Heart right ventricle (tissue), 16 donors: Measurements from ENCODE around the gene EIF1. TPM values are rescaled to one million over a fixed set of nuclear protein-coding genes. Genes with fewer than 3 reads are reported as not detected.

Experiments
- ATAC-seq, 8 donors: fragments of 200-7000 bp; cut with Tn5 transposase; one replicate each; pipeline ENCODE4 v1.9.1; 2020; ENCODE audit warnings: mild to moderate bottlenecking in 8 of 8, moderate library complexity in 8 of 8, moderate number of reproducible peaks in 1 of 8
- DNase-seq, 2 donors: peaks; one replicate each; pipeline ENCODE4 v3.0.0-alpha.2; 2020
- H3K27ac ChIP-seq, 10 donors: fragments of 200-600 bp; sonication (generic) in 2 of 10; one replicate each; pipeline versions ENCODE4 v1.5.0 to v1.8.0; 2020 to 2022; ENCODE audit warnings: mild to moderate bottlenecking in 3 of 10
- H3K27me3 ChIP-seq, 7 donors: fragments of 200-600 bp; one replicate each; pipeline ENCODE4 v1.8.0; 2021 to 2022; ENCODE audit warnings: mild to moderate bottlenecking in 2 of 7
- H3K36me3 ChIP-seq, 9 donors: fragments of 200-600 bp; sonication (generic) in 1 of 9; one replicate each; pipeline versions ENCODE4 v1.5.0 to v1.8.0; 2020 to 2022; ENCODE audit warnings: mild to moderate bottlenecking in 2 of 9
- H3K4me1 ChIP-seq, 9 donors: fragments of 200-600 bp; sonication (generic) in 1 of 9; one replicate each; pipeline versions ENCODE4 v1.5.0 to v1.8.0; 2020 to 2022; ENCODE audit warnings: mild to moderate bottlenecking in 4 of 9
- H3K4me3 ChIP-seq, 10 donors: fragments of 200-600 bp; sonication (generic) in 2 of 10; one replicate each; pipeline versions ENCODE4 v1.5.0 to v1.8.0; 2020 to 2022; ENCODE audit warnings: mild to moderate bottlenecking in 7 of 10, moderate library complexity in 2 of 10
- H3K9me3 ChIP-seq, 11 donors: fragments of 200-600 bp in 10 of 11; sonication (generic) in 2 of 11; one replicate each; pipeline versions ENCODE4 v1.5.0 to v1.8.0; 2013 to 2022; ENCODE audit warnings: mild to moderate bottlenecking in 2 of 11, control low read depth in 1 of 11, moderate library complexity in 1 of 11
- CTCF ChIP-seq, 9 donors: fragments of 200-600 bp; sonication (generic) in 2 of 9; IDR thresholded peaks; one replicate each; pipeline versions ENCODE4 v1.5.0 to v1.8.0; 2021 to 2022; ENCODE audit warnings: antibody characterized with exemption in 9 of 9, mild to moderate bottlenecking in 5 of 9, moderate library complexity in 1 of 9
- WGBS, 2 donors: extraction: QIAGEN DNeasy Blood & Tissue Kit; methylation state at CpG; one replicate each; pipeline ENCODE4 v1.1.7; 2013; ENCODE audit warnings: inconsistent platforms in 1 of 2; 5-methylcytosine and 5-hydroxymethylcytosine counted together
- intact Hi-C, 10 donors: fragments of 100-400 bp; cut with DNase I; formaldehyde crosslinking; loops; one replicate each; pipeline versions ENCODE4 v1.11.1 to v1.14.2; 2022
- polyA plus RNA-seq, 2 donors: library from polyadenylated mRNA; stranded (reverse); fragments of 200-250 nt; gene quantifications; one replicate each; pipeline ENCODE4 v1.2.3, GENCODE V29; 2013
- total RNA-seq, 10 donors: library from RNA; stranded (reverse); fragmentation: NEBNext Ultra II Directional in 3 of 10; extraction: Animal tissue kit (Norgen Biotek cat#: 25700) in 3 of 10; gene quantifications; one replicate each; pipeline versions ENCODE4 v1.2.1 to v1.2.4, GENCODE V29; 2021 to 2023
- donor health status: Arrhythmogenic right ventricular cardiomyopathy.
- donor health status: ischemic (EF 13 %, LVEDD 7.1; RV severe dilation, severe dysfunction).
- donor health status: healthy with polysubstance abuse.
- donor health status: DM: no; HTN: yes; CAD: no.
- donor health status: DM: no; HTN: no; CAD: no.
- donor health status: ischemic (EF 25% LVEDD 6.9; RV normal size, moderate dysfunction).
- donor health status: ischemic (EF 25% LVEDD 5.7; RV mildly dilated, moderate dysfunction).
- donor health status: healthy.
- donor health status: DM: yes; HTN: yes; CAD: no.
- donor health status: Ischemic cardiomyopathy.
- donor health status: ischemic (EF 35%, LVEDD 5.7; RV mildly dilated, moderate dysfunction).
- donor health status: nonischemic (EF 11% LVEDD 7.7; RV severe dilation, severe dysfunction).
- donor health status: DM: yes; HTN: yes; CAD: no.
- donor health status: PGD.
- donor health status: ischemic (EF 29% LVEDD 5.4; RV normal size, mild dysfunction).
- donor health status: nonischemic (EF 23%, LVEDD 6.1; RV moderate dilation, normal function).

Gene EIF1
- total and polyA plus RNA-seq, 12 donors, result 551 to 1,330 (median 1,272) TPM

- no peak for TF ChIP-seq CTCF (IDR thresholded peaks at IDR 0.05)
- Histone ChIP-seq H3K9me3 (no peaks in the 10 kb centered on the region), H3K27me3 (no peaks in the 10 kb centered on the region), H3K4me3 (no peak overlapping the region), H3K27ac (no peak overlapping the region), H3K36me3 (no peaks in the 10 kb centered on the region), H3K4me1 (no peaks in the 10 kb centered on the region)
- DNase-seq (no peak), ATAC-seq (no peak)
- WGBS, 2 donors, result 65 to 68% methylated on average over 16 to 17 of the region's 17 CpGs
- intact Hi-C loops, result no loop called here
Measured at GRCh38 chr17:41724476-41725050, 35.9 kb downstream of the EIF1 start.

DNA sequence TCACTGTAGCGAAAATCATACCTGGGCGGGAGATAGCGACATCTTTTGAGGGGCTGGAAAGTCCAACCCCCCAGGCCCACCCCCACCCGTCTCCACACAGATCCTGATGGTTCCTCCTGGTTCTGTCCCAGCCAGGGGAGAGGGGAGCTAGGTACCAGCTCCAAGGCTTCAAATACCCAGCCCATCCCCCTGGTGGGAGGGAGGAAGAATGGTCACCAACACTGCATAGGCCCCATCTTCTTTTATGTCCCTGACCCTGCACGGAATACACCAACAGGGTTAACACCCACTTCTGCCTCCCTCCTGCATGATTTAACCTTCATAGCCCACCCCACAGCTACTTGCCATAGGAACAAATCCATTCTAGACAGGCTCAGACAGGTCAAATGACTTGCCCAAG, 36.4 kb downstream of the EIF1 start:
- Histone ChIP-seq H3K4me1 (no peaks in the 10 kb centered on the region), H3K36me3 (no peaks in the 10 kb centered on the region), H3K27ac (no peak overlapping the region), H3K4me3 (no peak overlapping the region), H3K9me3 (no peaks in the 10 kb centered on the region), H3K27me3 (peaks cover 0 to 1% (median 0%) of the 10 kb centered on the region in 7 donors)
- DNase-seq (no peak), ATAC-seq (no peak)
- intact Hi-C loops, result no loop called here
- WGBS, 2 donors, result 83 to 87% methylated on average over 5 of the region's 5 CpGs
- no peak for TF ChIP-seq CTCF (IDR thresholded peaks at IDR 0.05)

DNA sequence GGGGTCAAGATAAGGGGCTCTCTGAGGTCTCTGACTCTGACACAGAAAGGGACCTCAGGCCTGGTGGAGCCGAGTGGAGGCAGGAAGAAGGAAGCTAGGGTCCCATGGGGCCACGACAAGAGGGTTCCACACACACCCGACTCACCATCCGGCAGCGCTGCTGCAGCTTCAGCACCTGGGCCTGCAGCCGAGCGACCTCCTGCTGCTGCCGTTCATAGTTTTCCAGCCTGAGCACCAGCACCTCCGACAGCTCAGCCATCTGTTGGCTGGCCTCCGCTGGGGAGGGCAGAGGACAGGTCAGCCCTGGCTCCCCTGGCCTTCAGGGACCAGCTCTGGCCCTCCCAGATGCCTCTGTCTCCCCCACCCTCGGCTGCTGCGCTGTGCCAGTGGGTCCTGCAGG, 39.4 kb downstream of the EIF1 start:
- H3K27ac ChIP-seq, result no peak overlapping the region
- ATAC-seq, result no peak
- H3K27me3 ChIP-seq, result peaks cover 0 to 29% (median 20%) of the 10 kb centered on the region in 7 donors
- WGBS, 2 donors, result 67 to 70% methylated on average over 12 of the region's 12 CpGs
- no peak overlapping the region for H3K4me3 ChIP-seq
- H3K9me3 ChIP-seq, result no peaks in the 10 kb centered on the region
- no peak for TF ChIP-seq CTCF (IDR thresholded peaks at IDR 0.05)
- H3K4me1 ChIP-seq, result peaks cover 0 to 4% (median 0%) of the 10 kb centered on the region in 9 donors
- H3K36me3 ChIP-seq, result no peaks in the 10 kb centered on the region
- no peak for DNase-seq
- intact Hi-C loops, result no loop called here

GRCh38 chr17:41730479-41730878, 41.8 kb downstream of the EIF1 start:
- no peaks in the 10 kb centered on the region for H3K9me3 ChIP-seq
- no peak overlapping the region for H3K4me3 ChIP-seq
- no peaks in the 10 kb centered on the region for H3K36me3 ChIP-seq
- no peak for DNase-seq
- TF ChIP-seq CTCF (IDR thresholded peaks at IDR 0.05), result no peak
- WGBS, 2 donors, result 46 to 59% methylated on average over 4 of the region's 4 CpGs
- intact Hi-C loops, result loop anchor here in 1 of 10 donors (10.0 kb wide), 1 partner anchor 234 kb away; the partner anchor contains the start of gene CNP
- no peak overlapping the region for H3K27ac ChIP-seq
- ATAC-seq, result no peak
- H3K27me3 ChIP-seq, result peaks cover 14 to 54% (median 44%) of the 10 kb centered on the region in 7 donors
- H3K4me1 ChIP-seq, result peaks cover 7 to 23% (median 17%) of the 10 kb centered on the region in 9 donors
